VCaP (cell line): ENCODE data around the gene PASK.

Experiments
- H3K27ac ChIP-seq: fragments of 450-650 bp; 2 replicates; pipeline ENCODE4 v1.5.1; 2017
- CTCF ChIP-seq: fragments of 450-650 bp; conservative IDR thresholded peaks from 2 replicates; pipeline ENCODE4 v1.5.1; 2017; ENCODE audit warnings: mild to moderate bottlenecking, moderate library complexity

Gene PASK

GRCh38 chr2:241159116-241159515 lies 9.8 kb upstream of the PASK start:
- no peak for TF ChIP-seq CTCF
- peak overlapping the region; percentile 92 for H3K27ac ChIP-seq

DNA sequence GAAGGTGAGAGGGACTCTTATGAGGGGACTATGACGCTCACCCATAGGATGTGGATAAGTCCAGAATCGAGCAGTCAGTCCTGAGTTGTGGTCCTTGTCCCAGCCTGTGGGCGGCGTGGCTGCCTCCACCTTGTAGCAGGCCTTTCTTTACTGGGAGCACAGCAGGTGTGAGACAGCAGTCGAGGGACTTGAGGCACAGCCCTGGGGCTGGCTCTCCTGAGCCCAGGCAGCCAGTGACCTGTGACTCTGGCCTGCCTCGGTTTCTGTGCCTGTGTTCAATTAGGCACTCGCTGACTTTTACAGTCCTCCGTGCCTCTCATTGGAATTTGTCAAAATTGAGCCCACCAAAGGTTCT lies 9.3 kb upstream of the PASK start:
- peak overlapping the region; percentile 92 for H3K27ac ChIP-seq
- no peak for TF ChIP-seq CTCF

GRCh38 chr2:241157841-241158545 lies 8.7 kb upstream of the PASK start:
- H3K27ac ChIP-seq = peak overlapping the region; percentile 92
- TF ChIP-seq CTCF = no peak

GRCh38 chr2:241156971-241157441 lies 7.7 kb upstream of the PASK start:
- no peak for TF ChIP-seq CTCF
- peak overlapping the region; percentile 92 for H3K27ac ChIP-seq

DNA sequence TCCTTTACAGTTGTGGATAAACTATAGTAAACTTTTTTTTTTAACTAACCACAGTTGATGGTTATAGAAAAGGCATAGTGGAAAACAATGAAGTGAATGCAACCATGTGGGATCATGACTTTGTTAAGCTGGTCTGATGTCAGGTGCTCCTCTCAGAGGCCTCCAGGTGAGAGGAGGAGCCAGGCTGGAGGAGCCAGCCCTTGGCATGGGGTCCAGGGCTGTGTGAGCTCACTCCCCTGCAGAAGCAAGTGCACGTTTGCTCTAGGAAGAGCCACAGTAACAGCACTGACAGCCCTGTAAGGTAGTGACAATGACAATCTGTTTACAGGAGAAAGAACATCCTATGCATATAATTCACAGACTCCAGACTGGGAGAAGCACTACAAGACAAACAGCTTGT lies 6.7 kb upstream of the PASK start:
- no peak for TF ChIP-seq CTCF
- peak overlapping the region; percentile 92 for H3K27ac ChIP-seq

DNA sequence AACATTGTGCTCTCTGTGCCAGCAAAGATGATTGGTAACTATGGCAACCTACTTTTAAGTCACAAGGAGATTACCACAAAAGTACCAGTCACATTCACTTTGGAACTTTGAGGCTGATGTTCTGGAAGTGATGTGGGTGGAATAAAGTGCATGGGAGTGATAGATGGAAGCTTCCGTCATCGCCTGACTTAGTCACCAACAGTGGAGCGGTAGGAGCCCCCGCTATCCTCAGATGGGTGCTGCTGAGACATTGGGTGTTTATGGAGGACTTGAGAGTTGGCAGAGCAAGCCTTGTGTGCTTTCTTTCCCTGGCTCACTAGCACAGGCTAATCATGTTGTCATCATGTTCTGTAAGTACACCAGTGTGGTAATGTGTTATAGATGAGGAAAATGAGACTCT lies 5.6 kb upstream of the PASK start:
- TF ChIP-seq CTCF = no peak
- H3K27ac ChIP-seq = peak overlapping the region; percentile 92

DNA sequence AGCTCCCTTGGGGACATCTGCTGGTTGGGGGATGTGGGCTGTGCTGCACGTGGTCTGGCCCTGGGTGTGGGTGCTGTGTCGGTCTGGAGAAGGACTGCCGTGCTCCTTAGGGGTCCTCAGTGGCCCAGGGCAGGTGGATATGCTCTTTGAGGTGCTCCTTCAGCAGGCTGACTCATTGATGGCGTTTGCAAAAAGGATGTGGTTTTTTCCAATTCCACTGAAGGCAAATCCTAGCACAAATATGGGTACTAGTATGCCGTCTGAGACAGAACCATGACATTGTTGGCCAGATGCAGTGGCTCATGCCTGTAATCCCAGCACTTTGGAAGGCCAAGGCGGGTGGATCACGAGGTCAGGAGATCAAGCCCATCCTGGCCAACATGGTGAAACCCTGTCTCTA lies 4.3 kb upstream of the PASK start:
- H3K27ac ChIP-seq = no peak overlapping the region
- TF ChIP-seq CTCF = no peak
